DMS53 treated with DMSO at 0.1 percent for 48 hours (cell line): ENCODE results near the gene TEX50.
"Not testable (repeated sequence)": the region's sequence is repeated elsewhere in the genome, so short reads cannot be mapped to it uniquely, and the experiment has no call there.

Experiments used
- DNase-seq: peaks from one replicate; lab custom pipeline; 2025; ENCODE audit not compliant: unreplicated experiment; lab: John Stamatoyannopoulos, UW

The TEX50 gene, protein sequence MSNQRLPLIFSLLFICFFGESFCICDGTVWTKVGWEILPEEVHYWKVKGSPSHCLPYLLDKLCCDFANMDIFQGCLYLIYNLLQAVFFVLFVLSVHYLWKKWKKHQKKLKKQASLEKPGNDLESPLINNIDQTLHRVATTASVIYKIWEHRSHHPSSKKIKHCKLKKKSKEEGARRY

DNA sequence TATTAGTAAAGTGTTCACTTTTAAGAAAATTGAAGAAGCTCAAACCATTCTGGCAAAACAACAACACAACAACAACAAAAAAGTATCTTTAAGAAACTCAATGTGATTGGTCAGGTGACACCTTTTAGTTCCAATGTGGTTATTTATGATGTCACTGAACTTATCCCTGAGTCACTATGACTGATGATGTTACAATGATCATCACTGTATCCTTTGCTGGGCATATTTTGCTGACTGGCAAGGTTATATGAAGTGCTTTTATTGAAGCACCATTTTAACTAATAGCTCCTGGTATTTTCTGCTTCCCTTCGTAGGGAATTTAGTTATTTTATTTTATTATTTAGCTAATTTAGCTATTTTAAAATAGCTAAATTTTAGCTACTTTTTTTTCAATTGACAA, at the start of gene TEX50:
Gene TEX50 (plus strand): TSS at position 223 of the 400 bp plus-strand sequence. CDS start 184 bp downstream, outside the sequence.
- no peak for DNase-seq

DNA sequence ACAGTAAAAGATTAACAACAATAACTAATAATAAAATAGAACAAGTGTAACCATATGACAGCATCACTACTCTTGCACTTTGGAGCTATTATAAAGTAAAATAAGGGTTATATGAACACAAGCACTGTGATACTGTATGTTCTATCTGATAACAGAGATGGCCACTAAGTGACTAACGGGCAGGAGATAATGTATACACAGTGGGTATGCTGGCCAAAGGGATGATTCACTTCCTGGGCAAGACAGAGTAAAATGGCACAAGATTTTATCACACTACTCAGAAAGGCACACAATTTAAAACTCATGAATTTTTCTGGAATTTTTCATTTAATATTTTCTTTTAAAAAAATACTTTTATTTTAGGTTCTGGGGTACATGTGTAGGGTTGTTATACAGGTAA, 44.6 kb upstream of the TEX50 start:
- no peak for DNase-seq

DNA sequence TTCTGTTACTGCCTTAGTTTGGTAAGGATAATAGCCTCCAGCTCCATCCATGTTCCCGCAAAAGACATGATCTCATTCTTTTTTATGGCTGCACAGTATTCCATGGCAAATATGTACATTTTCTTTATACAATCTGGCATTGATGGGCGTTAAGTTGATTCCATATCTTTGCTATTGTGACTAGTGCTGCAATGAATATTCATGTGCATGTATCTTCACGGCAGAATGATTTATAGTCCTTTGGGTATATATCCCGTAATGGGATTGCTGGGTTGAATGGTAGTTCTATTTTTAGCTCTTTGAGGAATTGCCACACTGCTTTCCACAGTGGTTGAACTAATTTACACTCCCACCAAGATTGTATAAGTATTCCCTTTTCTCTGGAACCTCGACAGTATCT, 44.0 kb upstream of the TEX50 start:
- DNase-seq, result not testable (repeated sequence)

DNA sequence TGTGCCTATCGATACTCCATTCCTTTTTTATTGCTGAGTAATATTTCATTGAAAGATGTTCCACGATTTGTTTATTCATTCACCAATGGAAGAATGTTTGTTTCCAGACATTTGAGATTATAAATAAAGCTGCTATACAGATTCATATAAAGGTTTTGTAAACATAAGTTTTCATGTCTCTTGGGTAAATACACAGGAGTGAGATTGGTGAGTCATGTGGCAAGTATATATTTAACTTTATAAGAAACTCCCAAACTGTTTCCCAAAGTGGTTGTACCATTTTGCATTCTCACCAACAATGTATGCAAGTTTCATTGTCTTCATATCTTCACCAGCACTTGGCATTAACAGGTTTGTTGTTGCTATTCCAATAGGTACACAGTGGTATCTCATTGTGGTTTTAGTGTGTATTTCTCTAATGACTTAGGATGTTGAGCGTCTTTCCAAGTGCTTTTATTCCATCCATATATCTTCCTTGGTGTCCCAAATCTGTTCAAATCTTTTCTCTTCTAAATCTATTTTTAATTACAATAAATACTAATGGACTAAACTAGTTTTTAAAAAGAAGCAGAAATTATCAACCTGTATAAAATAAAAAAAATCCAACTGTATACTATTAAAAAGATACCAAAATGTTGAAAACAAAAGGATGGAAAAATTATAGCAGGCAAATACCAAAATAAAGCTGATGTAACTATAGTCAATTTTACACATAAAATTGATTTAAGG, 38.9 kb upstream of the TEX50 start:
- DNase-seq, result no peak

DNA sequence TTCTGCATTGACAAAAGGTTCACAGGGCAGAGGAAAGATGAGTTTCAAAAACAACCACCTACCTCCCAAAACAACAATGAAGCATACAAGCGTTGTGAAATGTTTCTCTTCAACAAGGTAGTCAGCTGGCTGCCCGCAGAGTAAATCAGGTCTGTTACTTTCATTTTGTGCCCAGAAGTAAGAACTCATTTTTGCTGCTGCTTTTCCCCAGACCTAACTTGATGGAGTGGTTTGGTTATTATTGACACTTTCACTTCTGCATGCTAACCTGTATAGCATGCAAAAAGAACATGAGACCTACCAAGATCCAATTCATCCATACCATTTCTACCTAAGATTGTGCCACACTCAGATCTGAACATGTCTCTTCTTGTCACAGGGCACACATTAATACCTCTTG, 33.5 kb upstream of the TEX50 start:
- no peak for DNase-seq

DNA sequence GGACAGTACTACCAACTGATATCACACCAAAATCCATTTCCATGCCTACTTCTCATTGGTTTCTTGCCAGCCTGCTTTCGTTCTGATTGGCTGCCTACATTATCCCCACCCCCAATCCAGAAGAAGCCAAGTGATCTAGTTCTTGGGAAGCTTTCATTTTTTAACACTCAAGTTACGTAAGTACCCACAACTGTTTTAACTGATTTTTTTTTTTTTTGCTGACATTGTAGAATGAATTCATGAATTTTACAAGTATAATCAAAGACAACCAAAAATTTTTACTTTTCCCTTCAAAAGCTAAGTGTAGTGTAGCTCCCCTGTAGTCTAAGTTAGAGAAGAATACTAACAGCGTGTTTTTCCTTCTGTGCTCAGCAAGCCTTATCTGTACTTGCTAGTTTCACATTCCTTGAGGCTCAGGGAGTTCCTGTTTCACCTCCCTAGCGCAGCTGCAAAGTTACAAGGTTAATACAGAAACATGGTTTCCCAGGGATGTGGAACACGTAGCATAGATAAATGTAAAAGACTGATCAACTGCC, 32.0 kb upstream of the TEX50 start, which contains the start of gene SLC9C2:
Gene SLC9C2 (minus strand): TSS at position 17 of the 536 bp plus-strand sequence. CDS start 1,296 bp downstream, outside the sequence.
- no peak for DNase-seq

DNA sequence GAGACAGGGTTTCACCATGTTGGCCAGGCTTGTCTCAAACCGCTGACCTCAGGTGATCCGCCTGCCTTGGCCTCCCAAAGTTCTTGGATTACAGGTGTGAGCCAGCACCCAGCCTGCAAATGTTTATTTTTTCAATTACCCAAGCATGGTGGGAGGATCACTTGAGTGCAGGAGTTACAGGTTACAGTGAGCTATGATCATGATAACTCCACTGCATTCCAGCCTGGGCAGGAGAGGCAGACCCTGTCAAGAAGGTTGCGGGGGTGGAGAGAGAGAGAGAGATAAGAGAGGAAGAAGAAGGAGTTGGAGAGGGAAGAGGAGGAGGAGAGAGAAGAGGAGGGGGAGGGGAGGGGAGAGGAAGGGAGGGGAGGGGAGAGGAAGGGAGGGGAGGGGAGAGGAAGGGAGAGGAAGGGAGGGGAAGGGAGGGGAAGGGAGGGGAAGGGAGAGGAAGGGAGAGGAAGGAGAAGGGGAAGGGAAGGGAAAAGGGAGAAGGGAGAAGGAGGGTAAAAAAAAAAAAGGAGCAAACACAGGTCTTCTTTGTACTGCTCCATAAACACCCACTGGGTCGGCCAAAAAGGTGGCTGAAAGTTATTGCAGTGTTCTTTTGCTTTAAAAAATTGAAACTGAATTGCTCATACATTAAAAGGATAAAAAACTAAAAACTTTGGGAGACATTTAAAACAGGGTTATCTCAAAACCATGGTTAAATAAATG, 26.5 kb upstream of the TEX50 start:
- no peak for DNase-seq

DNA sequence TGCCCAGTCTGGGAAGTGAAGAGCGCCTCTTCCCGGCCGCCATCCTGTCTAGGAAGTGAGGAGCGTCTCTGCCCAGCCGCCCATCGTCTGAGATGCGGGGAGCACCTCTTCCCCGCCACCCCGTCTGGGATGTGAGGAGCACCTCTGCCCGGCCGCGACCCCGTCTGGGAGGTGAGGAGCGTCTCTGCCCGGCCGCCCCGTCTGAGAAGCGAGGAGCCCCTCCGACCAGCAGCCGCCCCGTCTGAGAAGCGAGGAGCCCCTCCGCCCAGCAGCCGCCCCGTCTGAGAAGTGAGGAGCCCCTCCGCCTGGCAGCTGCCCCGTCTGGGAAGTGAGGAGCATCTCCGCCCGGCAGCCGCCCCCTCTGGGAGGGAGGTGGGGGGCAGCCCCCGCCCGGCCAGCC, 22.1 kb upstream of the TEX50 start:
- DNase-seq, result not testable (repeated sequence)

DNA sequence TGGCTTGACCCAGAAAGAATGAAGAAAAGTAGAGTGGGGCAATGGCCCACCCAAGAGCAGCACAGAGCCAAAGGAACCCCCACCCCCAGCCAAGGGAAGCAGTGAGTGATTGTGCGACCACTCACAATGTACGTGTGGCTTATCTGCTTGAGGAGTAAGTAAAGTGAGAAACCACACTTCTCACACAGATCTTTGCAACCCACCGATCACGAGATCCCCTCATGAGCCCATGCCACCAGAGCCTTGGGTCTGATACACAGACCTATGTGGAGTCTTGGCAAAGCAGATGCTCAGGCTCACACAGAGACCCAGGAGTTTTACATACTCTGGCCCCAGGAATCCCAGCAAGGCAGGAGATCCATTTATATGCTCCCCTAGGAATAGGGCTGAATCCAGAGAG, 18.3 kb upstream of the TEX50 start:
- DNase-seq, result no peak

DNA sequence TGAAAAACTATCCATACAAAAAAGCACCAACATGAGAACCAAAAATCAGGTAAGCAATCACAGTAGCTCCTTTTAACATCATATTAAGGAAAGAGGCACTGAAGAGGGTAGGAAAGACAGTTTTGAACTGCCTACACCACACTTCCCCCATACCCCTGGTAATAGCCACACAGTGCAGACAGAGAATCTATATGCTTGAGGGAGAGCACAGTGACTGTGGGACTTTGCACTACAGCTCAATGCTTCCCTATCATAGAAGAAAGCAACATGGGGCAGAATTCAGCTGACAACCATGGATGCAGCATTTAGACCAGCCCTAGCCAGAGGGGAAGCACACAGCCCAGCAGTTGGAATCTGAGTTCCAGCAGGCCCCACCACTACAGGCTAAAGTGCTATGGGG, 7.9 kb upstream of the TEX50 start:
- no peak for DNase-seq

DNA sequence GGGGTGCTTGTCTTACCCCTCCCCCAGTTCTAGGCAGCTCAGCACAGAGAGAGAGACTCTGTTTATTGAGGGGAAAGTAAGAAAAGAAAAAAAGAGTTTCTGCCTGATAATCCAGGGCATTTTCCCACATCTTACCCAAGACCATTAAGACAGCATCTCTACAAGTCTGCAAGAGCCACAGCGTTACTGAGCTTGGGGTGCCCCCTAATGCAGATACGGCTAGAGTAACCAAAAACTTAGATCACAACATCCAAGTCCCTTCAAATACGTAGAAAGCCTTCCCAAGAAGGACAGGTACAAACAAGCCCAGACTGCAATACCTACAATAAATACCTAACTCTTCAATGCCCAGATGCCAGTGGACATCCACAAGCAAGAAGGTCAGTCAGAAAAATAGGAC, 6.2 kb upstream of the TEX50 start:
- no peak for DNase-seq

DNA sequence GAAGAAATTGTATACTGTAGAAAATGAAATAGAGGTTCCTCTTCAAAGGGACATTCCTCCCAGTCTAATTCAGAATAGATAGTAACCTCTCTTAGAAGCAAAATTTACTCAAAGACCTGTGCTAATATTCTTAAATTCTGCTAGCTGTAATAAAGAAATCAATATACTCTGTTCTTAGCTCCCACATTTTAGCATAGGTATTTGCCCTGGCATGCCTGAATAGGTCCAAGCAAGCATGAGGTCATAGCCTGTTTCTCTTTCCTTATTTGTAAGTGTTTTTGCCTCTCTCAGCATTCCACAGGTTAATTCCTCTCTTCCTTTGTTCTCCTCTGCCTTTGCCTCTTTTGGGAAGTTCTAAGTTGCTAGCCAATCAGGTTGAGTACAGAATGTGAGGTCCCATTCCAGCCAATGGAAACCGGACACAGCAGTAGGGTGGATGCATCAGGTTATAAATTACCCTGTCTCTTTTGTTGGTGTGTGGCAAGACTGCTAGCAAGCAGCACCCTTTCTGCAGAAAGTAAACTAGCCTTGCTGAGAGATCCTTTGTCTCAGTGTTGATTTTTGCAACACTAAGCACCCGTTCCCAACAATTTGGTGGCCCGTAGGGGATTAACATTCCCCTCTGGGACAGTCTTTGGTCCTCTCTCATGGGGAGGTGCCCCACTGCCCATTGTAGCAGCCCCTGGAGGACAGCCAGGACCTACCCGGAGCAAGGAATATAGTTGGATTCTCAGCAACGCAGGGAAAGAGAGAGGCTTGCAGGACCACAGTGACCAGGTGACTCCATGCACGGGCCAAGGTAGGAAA, 2.3 kb downstream of the TEX50 start:
- DNase-seq, result not testable (repeated sequence)

DNA sequence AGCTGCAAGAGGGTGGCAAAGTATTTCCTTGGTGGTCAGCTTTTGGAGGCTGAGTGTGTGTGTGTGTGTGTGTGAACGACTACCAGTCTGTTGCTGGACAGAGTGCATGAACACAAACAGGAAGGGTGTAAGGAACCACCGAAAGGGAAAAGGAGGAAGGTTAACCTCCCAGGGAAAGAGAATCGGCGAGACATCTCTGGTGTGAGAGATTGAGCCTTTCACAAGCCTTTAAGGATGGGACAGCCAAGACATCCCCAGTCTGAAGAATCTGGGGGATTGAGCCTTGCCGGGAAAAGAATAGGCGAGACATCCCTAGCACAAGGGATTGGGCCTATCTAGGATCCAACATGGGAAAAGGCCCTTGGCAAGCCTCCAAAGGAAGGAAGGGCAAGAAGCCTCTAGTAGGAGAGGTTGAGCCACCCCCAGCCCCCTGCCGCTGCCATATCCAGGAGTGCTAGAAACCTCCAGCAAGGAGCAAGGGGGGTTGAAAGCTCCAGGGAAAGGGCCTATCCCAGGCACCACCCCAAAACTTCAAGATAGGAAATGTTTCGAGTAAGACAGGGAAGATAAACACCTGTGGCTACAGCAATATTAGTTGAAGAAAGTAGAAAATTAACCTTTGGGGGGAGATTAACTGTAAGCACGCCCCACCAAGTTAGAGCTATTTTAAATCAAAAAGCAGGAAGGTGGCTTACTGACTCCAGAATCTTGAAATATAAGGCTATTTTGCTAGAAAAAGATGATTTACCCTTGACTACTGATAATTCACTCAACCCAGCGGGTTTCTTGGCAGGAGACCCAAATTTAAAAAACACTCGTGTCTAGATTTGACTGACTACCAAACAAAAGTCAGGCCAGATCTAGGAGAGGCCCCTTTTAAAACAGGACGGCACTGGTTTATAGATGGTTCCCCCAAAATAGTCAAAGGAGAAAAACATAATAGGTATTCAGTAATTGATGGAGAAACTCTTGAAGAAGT, 3.2 kb downstream of the TEX50 start:
- no peak for DNase-seq

DNA sequence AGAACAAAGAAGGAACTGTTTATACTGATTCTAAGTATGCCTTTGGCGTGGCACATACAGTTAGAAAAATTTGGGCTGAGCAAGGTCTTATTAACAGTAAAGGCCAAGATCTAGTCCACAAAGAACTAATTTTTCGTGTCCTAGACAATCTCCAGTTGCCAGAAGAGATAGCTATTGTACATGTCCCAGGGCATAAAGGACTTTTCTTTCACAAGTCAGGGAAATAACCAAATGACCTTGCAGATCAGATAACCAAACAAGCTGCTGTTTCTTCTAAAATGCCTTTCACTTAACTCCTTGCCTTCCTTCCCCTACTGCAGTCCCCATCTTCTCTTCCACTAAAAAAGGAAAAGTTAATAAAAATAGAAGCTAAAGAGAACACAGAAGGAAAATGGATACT, 4.0 kb downstream of the TEX50 start:
- no peak for DNase-seq

DNA sequence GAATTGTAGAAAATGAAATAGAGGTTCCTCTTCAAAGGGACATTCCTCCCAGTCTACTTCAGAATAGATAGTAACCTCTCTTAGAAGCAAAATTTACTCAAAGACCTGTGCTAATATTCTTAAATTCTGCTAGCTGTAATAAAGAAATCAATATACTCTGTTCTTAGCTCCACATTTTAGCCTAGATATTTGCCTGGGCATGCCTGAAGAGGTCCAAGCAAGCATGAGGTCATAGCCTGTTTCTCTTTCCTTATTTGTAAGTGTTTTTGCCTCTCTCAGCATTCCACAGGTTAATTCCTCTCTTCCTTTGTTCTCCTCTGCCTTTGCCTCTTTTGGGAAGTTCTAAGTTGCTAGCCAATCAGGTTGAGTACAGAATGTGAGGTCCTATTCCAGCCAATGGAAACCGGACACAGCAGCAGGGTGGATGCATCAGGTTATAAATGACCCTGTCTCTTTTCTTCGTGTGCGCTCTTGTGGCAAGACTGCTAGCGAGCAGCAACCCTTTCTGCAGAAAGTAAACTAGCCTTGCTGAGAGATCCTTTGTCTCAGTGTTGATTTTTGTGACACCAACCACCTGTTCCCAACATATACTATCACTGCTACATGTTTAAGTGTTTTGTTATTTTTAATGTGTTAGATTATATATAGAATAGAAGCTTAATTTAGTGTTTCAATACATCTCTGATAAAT, 7.5 kb downstream of the TEX50 start:
- DNase-seq, result not testable (repeated sequence)

DNA sequence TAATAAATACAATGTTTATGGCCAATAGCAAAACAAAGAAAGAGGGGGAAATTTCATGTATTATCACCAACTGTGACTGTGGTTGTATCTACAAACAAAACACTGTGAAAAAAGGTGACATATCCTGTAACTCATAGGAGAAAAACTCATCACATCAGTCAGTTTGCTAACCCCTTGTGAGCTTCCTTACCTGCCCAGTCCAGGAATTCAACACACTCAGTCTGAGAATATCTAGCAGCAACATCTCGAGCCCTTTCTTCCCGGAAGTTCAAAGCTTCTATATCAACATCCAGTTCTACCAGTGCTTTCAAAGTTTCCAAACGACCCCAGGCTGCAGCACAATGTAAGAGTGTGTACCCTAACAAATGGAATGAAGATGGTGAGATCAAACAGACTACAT, 11.5 kb downstream of the TEX50 start:
- no peak for DNase-seq

DNA sequence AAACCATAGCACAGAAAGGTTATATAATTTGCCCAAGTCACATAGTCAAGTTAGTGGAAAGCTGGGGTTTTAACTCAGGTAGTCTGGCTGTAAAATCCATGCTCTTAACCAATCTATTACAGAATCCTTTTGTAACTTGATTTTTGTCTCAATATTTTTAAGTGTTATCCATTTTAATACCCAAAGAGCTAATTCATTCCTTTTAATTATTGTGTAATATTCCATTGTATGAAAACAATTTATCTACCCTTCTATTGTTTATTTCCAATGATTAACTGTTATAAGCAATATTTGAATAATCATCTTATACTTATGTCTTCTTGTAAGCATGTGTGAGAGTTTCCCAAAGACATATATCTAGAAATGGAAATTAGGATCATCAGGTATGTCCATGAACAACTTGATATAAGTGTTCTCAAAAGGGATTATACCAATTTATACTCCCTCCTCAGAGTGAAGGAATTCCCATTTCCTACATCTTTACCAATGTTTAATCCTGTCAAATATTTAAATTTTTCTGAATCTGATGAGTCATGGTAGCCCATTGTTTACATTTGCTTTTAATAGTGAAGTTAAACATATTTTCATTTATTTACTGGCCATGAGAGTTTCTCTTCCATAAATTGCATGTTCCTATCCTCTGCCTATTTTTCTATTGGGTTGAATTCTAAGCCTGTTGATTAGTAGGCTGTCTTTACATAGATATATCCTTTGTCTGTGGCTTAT, 13.9 kb downstream of the TEX50 start:
- DNase-seq, result no peak

DNA sequence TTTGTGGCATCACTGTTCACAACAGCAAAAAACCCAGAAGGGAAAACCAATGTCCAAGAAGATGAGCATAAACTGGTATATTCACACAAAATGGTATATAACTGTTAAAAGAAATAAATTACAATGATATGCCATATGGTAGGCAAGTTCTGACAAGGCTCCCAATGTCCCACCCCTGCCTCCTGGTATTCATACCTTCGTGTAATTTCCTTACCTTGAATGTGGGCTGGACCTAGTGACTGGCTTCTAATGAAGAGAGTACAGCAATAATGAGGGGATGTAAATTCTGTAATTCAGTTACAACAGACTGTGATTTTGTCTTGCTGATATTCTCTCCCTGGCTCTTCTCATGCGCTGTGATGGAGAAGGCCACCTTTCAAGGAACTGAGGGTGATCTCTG, 25.2 kb downstream of the TEX50 start:
- no peak for DNase-seq

DNA sequence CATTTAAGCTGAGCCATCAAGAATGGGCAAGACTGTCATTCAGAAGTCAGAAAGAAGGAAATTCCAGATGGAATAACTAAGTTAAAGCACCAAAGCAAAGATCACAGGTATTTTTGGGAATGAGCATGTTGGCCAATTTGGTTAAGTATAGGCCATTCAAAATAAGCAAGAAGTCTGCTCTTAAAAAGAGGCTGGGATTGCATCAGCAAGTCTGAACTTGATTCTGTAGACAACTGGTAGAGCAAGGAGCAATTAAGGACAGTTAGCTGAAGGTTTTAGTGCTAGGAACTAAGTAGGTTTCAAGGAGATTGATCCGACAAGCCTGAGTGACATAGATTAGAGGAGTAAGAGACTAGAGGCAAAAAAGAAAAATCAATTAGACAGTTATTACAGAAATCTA, 26.1 kb downstream of the TEX50 start:
- no peak for DNase-seq
